Measurements from ENCODE around the gene PPAN.
A peak's percentile ranks its signal among the peaks of the same experiment; 100 is the strongest.

Gene PPAN

GRCh38 chr19:10136936-10137335, 30.8 kb downstream of the PPAN start:
- DNase-seq (no peak), ATAC-seq (no peak)
- Mint-ChIP-seq H3K4me1 (no peaks in the 10 kb centered on the region), H3K36me3 (ENCODE audit: low read depth) (peaks cover 36% of the 10 kb centered on the region), H3K27ac (no peak overlapping the region), H3K27me3 (no peaks in the 10 kb centered on the region), H3K4me3 (no peak overlapping the region), H3K9me3 (no peaks in the 10 kb centered on the region)

DNA sequence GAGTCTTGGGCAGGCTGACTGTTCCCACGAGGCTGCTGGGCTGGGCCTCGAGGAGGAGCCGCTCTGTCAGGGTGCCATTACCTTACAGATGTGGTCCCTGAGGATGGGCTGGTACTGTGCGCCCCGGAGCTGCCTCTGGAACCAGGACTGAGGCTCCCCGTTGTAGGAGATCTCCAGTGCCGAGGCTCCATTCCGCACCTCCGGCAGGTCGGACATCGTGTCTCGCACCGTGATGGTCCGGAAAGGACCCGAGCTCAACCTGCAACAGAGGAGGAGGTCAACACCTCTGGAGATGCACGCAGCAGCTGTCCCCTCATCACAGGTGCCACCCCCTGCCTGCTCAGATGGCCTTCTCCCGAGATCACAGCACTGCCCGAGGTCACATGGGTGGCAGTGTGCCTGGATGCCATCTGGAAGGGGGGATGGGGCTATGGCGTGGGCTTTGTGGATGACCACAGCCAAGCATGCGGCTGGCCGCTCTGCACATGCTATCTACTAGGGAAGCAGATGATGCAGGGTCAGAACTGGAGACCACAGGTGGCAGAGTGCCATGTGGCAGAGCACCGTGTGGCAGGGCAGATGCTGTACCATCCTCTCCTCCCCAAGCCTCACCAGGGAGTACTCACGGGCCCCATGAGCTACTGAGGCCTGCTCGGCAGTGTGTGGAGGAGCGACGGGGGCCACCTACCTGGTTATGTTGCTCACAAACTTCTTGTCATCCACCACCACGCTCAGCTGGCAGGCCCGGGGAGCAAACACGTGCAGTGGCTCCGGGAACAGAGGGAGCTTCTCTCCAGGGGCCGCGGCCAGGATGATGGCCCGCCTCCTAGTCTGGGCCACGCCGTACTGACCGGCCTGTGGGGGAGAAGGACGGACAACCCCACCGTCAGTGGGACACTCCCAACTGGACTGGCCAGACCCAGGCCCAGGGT, 31.9 kb downstream of the PPAN start:
- ATAC-seq (no peak), DNase-seq (no peak)
- no peak overlapping the region for H3K4me3 Mint-ChIP-seq
- H3K27me3 Mint-ChIP-seq, result no peaks in the 10 kb centered on the region
- peaks cover 3% of the 10 kb centered on the region for H3K4me1 Mint-ChIP-seq
- no peak overlapping the region for H3K27ac Mint-ChIP-seq
- H3K9me3 Mint-ChIP-seq, result no peaks in the 10 kb centered on the region
- peaks cover 37% of the 10 kb centered on the region for H3K36me3 Mint-ChIP-seq (ENCODE audit: low read depth)

- H3K9me3 Mint-ChIP-seq, result no peaks in the 10 kb centered on the region
- no peak overlapping the region for H3K27ac Mint-ChIP-seq
- H3K4me3 Mint-ChIP-seq, result no peak overlapping the region
- DNase-seq (no peak), ATAC-seq (no peak)
- peaks cover 11% of the 10 kb centered on the region for H3K4me1 Mint-ChIP-seq
- peaks cover 43% of the 10 kb centered on the region for H3K36me3 Mint-ChIP-seq (ENCODE audit: low read depth)
- H3K27me3 Mint-ChIP-seq, result no peaks in the 10 kb centered on the region
Observed at GRCh38 chr19:10138879-10139795, 33.0 kb downstream of the PPAN start.

DNA sequence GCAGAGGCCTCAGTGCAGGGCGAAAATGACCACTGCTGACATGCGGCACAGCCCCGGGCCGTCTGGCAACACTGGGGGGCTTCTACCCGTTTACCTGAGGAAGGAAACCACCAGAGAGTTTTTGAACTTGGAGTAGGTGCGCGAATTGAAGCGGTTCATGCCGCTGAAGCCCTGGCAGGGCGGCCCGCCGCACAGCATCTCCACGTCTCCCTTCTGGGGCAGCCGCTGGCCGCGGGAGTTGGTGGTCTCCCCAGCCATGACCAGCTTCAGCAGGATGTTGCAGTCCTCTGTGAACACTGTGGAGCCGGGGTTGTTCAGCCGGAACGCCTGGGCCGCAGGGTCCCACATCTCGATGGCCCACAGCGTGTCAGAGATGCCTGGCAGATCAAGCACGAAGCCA, 33.8 kb downstream of the PPAN start:
- Mint-ChIP-seq H3K27me3 (no peaks in the 10 kb centered on the region), H3K9me3 (no peaks in the 10 kb centered on the region), H3K4me3 (no peak overlapping the region), H3K4me1 (peaks cover 13% of the 10 kb centered on the region), H3K27ac (no peak overlapping the region), H3K36me3 (ENCODE audit: low read depth) (peaks cover 48% of the 10 kb centered on the region)
- no peak for DNase-seq
- no peak for ATAC-seq

GRCh38 chr19:10141479-10141878, 35.3 kb downstream of the PPAN start:
- H3K4me3 Mint-ChIP-seq, result no peak overlapping the region
- H3K36me3 Mint-ChIP-seq (ENCODE audit: low read depth), result peaks cover 60% of the 10 kb centered on the region
- ATAC-seq, result no peak
- no peak for DNase-seq
- H3K4me1 Mint-ChIP-seq, result peaks cover 20% of the 10 kb centered on the region
- H3K27me3 Mint-ChIP-seq, result no peaks in the 10 kb centered on the region
- H3K27ac Mint-ChIP-seq, result no peak overlapping the region
- H3K9me3 Mint-ChIP-seq, result no peaks in the 10 kb centered on the region

DNA sequence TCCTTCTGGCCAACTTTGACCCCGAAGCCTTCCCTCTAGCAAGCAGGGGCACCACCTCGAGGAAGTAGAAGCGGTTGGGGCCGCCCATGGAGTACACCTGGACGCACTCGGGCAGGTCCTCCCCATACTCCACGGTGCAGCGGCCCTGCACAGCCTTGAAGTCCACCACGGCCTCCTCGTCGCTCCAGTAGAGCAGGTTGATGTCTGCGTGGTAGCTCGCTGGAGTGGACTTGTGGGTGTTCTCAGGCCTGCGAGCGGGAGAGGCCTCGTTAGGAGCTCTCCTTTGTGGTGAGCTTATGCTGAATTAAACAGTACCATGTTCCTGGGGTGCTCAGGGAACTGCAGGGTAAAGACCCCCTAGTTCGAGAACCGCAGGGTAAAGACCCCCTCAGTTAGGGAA, 35.8 kb downstream of the PPAN start:
- Mint-ChIP-seq H3K9me3 (no peaks in the 10 kb centered on the region), H3K4me3 (no peak overlapping the region), H3K4me1 (peaks cover 20% of the 10 kb centered on the region), H3K36me3 (ENCODE audit: low read depth) (peaks cover 61% of the 10 kb centered on the region), H3K27ac (no peak overlapping the region), H3K27me3 (no peaks in the 10 kb centered on the region)
- ATAC-seq (no peak), DNase-seq (no peak)

DNA sequence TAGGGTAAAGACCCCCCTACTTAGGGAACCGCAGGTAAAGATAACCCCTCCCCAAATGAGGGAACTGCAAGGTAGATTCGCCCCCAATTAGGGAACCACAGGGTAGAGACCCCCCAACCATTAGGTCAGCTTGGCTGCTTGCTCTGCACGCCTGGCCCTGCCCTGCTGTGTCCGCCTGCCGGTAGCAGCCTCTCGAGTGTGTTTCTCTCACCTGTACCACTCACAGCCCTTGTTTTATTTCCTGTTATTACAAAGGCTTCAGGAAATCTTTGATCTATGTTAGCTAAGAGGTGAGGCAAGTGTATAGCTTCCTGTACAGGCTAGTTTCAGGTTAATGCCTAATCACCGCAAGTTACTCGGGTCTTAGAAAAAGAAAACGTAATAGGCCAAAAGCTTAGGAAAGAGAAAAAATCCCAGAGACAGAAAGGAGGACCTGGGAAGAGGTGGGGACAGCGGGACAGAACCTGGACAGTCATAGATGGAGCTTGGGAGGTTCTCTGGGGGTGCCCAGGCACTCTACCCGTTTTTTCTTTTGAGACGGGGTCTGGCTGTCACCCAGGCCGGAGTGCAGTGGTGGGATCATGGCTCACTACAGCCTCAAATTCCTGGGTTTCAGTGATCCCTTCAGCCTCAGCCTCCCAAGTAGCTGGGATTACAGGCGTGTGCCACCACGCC, 36.7 kb downstream of the PPAN start:
- Mint-ChIP-seq H3K9me3 (no peaks in the 10 kb centered on the region), H3K27ac (peak overlapping the region; percentile 71), H3K36me3 (ENCODE audit: low read depth) (peaks cover 61% of the 10 kb centered on the region), H3K4me3 (no peak overlapping the region), H3K4me1 (peaks cover 20% of the 10 kb centered on the region), H3K27me3 (no peaks in the 10 kb centered on the region)
- no peak for ATAC-seq
- DNase-seq, result no peak

- H3K9me3 Mint-ChIP-seq, result no peaks in the 10 kb centered on the region
- no peak for ATAC-seq
- H3K36me3 Mint-ChIP-seq (ENCODE audit: low read depth), result peaks cover 66% of the 10 kb centered on the region
- H3K27me3 Mint-ChIP-seq, result no peaks in the 10 kb centered on the region
- H3K4me1 Mint-ChIP-seq, result peaks cover 20% of the 10 kb centered on the region
- peak overlapping the region; percentile 71 for H3K27ac Mint-ChIP-seq
- DNase-seq, result no peak
- no peak overlapping the region for H3K4me3 Mint-ChIP-seq
Observed at GRCh38 chr19:10143681-10144080, 37.5 kb downstream of the PPAN start.

DNA sequence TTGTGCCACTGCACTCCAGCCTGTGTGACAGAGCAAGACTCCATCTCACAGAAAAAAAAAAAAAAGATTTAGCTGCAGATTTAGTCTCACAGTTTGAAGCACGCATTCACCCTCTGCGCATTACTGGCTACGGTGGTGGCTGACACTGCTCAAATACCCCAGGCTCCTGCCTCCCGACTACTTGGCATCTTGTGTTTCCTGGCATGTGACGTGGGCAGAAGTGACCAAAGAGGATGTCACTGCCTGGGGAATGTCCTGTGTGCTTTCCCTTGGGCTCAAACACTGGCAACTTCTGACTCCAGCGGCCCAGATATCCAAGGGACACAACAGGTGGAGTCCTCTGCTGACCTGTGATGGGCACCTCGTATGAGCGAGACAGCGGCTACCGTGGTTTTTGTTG, 38.2 kb downstream of the PPAN start:
- ATAC-seq (no peak), DNase-seq (no peak)
- Mint-ChIP-seq H3K9me3 (no peaks in the 10 kb centered on the region), H3K36me3 (ENCODE audit: low read depth) (peaks cover 68% of the 10 kb centered on the region), H3K27me3 (no peaks in the 10 kb centered on the region), H3K4me1 (peaks cover 20% of the 10 kb centered on the region), H3K4me3 (no peak overlapping the region), H3K27ac (peak overlapping the region; percentile 46)

- Mint-ChIP-seq H3K9me3 (no peaks in the 10 kb centered on the region), H3K27ac (peak overlapping the region; percentile 46), H3K36me3 (ENCODE audit: low read depth) (peaks cover 70% of the 10 kb centered on the region), H3K27me3 (no peaks in the 10 kb centered on the region), H3K4me1 (peaks cover 20% of the 10 kb centered on the region), H3K4me3 (no peak overlapping the region)
- ATAC-seq (peak; percentile 16), DNase-seq (no peak)
Observed at GRCh38 chr19:10145031-10145430, 38.9 kb downstream of the PPAN start.

GRCh38 chr19:10146142-10146541, 40.0 kb downstream of the PPAN start:
- Mint-ChIP-seq H3K36me3 (ENCODE audit: low read depth) (peaks cover 72% of the 10 kb centered on the region), H3K27ac (peak overlapping the region; percentile 9), H3K4me3 (no peak overlapping the region), H3K9me3 (no peaks in the 10 kb centered on the region), H3K4me1 (peaks cover 20% of the 10 kb centered on the region), H3K27me3 (no peaks in the 10 kb centered on the region)
- DNase-seq (no peak), ATAC-seq (no peak)

GRCh38 chr19:10149427-10149826, 43.3 kb downstream of the PPAN start:
- Mint-ChIP-seq H3K9me3 (no peaks in the 10 kb centered on the region), H3K27me3 (no peaks in the 10 kb centered on the region), H3K4me3 (no peak overlapping the region), H3K27ac (no peak overlapping the region), H3K4me1 (peaks cover 9% of the 10 kb centered on the region), H3K36me3 (ENCODE audit: low read depth) (peaks cover 76% of the 10 kb centered on the region)
- DNase-seq (no peak), ATAC-seq (no peak)

GRCh38 chr19:10151521-10151920, 45.4 kb downstream of the PPAN start:
- Mint-ChIP-seq H3K27me3 (no peaks in the 10 kb centered on the region), H3K4me3 (no peak overlapping the region), H3K36me3 (ENCODE audit: low read depth) (peaks cover 75% of the 10 kb centered on the region), H3K4me1 (no peaks in the 10 kb centered on the region), H3K9me3 (no peaks in the 10 kb centered on the region), H3K27ac (no peak overlapping the region)
- ATAC-seq (no peak), DNase-seq (no peak)

DNA sequence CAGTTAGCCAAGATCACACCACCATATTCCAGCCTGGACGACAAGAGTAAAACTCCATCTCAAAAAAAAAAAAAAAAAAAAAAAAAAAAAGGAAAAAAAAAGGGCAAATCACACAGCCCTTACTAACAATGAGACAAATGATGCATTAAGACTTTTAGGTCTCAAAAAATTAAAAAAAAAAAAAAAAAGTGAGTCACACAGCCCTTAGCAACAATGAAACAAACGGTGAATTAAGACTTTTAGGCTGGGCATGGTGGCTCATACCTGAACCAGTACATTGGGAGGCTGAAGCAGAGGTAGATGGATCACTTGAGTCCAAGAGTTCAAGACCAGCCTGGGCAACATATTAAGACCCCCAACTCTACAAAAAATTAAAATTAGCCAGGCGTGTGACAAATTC, 45.9 kb downstream of the PPAN start:
- Mint-ChIP-seq H3K4me3 (no peak overlapping the region), H3K9me3 (no peaks in the 10 kb centered on the region), H3K36me3 (ENCODE audit: low read depth) (peaks cover 76% of the 10 kb centered on the region), H3K27ac (no peak overlapping the region), H3K27me3 (no peaks in the 10 kb centered on the region), H3K4me1 (no peaks in the 10 kb centered on the region)
- DNase-seq (no peak), ATAC-seq (no peak)
